CD4-positive, alpha-beta T cell treated with Interleukin-6 at 100 ng/mL for 8 hours (primary cell): Measurements from ENCODE around the gene LRIG1.

Source experiments
- DNase-seq: peaks from one replicate; pipeline ENCODE4 v3.0.0-alpha.2; 2020; ENCODE audit warnings: mixed read lengths, low spot score

Gene LRIG1

DNA sequence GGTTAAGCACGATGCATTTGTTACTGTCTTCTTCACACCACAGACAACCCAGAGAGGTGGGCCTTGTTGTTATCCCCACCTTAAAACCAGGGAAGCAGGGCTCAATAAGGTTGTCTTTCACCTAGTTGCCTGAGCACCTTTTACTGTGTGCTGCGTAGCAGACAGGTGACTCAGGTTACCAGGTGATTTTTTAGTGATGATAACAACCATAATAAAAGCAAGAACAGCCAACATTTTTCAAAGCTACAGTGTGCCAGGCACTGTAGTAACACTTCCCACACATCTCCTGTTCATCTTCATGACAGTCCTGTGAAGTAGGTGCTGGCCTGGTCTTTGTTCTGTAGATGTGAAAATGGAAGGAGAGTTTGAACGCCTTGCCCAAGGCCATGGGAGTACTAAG, 147.8 kb downstream of the LRIG1 start:
- DNase-seq = no peak

DNA sequence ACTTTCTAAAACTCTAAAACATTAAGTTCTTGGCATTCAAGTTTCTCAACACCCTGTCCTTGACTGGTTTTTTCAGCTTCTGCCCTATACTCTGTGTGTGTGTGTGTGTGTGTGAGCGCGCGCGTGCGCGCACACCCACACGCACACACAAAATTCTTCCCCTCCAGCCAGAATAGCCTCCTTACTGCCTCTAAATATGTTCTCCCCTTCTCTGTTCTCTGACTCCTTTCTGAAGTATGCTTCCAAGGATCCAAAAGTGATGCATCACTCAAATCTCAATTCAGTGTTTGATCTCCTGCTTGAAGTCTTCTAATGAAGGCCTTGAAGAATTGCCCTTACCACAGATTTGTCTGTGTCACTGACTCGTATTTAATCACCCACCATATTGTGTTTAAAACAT, 150.2 kb downstream of the LRIG1 start:
- no peak for DNase-seq

DNA sequence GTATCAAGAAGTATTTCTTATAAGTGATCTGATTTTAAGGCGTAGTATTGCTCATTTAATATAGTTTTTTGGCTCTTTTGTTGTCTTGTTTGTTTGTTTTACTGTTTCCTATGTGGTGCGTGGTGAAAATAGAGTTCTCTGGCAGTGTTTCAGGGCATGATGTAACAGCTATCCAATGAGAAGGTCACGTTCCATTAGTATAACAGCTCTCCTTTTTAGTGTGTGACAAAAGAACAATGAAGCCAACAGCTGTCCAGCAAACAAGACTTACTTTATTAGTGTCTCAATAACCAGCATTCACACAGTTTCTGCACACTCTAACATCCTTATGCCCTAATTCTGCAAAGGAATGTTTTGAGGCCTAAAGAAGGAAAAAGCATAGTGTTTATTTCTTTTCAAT, 152.1 kb downstream of the LRIG1 start:
- no peak for DNase-seq

DNA sequence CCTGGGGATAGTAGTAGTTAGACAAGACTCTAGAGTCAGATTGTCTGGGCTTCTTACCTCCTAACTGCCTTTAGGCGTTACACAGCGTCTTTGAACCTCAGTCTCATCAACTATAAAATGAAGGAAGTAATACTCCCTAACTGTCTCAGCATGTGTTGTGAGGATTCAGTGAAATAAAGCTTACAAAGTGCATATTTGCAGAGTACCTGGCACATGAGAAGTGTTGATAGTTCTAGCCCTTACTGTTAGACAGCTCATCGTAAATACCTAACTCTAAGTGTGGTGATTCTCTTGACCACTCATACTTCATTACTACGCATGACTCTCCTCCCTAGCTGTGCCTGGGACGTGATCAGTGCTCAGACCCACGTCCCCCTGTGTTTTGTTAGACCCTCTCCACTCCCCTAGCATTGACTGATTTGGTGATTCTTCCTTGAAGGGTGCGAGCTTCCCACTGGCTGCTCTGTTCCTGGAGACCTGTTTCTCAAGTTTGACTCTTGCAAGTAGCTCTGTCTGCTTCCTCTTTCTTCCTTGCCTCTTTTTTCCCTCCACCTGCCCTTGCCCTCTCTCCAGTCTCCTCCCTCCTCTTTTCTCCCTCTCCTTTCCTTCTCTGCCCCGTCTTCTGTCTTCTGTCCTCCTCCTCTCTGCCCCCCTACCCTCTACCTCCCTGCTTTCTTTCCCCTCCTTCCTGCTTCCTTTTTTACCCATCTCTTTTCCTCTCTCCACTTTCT, 155.8 kb downstream of the LRIG1 start:
- no peak for DNase-seq

DNA sequence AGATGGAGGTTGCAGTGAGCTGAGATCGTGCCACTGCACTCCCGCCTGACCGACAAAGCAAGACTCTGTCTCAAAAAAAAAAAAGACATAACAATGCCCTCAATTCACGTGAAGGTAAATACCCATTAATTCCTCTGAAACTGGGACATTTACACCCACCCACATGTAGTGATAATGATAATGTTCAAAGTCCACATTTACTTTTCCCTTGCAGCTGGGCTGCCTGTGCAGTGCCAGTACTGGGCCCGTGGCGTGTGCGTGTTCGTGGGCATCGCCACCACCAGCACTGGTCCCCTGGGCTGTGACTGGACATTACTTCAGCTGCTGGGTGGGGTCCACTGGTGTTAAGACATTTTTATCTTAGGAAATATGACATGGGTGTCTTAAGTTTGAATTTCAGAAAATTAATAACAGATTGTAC, 156.4 kb downstream of the LRIG1 start:
- DNase-seq = no peak

DNA sequence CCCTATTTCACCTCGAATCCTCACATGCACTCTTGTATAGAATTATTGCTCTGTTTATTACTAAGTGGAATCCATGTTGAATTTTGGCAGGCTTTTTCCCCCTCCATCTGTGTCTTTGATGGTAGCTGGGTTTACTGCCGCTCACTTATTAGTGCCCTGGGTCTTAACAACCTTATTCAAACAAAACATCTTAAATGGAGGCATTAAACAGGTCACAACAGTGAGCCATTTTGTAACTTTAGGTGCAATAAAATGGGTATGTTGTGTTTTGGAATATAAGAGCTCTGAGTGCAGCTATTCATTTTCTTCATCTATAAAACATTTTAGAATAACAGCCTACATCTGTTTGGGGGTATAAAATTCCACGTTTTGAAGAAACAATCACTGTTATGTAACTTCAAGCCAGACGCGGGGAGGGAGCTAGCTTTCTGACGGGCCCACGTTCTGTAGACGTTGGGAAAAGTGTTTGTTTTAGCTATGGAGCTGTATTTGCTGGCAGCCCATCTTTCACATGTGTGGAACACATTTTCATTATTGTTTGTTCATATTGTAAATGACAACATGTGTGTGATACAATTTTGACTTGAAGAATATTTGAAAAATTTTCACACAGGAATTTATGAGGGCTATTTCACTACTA, 158.0 kb downstream of the LRIG1 start:
- DNase-seq = no peak

GRCh38 chr3:66338927-66339326, 161.9 kb downstream of the LRIG1 start:
- no peak for DNase-seq

DNA sequence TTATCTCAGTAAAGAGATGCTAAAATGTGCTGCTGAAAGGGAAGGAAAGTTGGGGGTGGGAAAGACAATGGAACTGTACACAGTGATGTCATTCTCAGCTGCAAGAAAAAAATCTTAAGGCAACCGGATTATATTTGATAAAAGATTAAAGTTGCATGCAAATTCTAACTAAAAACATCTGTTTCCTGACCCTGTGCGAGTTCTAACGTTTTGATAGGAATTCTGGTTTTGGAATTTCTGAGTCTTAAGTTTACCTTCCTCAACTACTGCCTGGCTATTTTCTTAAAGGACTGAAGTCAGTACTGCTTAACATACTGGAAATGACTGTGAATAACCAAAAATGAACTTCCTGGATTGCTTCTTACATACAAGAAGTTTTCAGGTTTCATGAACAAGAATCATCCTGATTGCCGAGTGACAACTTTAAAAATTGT, 164.5 kb downstream of the LRIG1 start:
- DNase-seq = no peak

DNA sequence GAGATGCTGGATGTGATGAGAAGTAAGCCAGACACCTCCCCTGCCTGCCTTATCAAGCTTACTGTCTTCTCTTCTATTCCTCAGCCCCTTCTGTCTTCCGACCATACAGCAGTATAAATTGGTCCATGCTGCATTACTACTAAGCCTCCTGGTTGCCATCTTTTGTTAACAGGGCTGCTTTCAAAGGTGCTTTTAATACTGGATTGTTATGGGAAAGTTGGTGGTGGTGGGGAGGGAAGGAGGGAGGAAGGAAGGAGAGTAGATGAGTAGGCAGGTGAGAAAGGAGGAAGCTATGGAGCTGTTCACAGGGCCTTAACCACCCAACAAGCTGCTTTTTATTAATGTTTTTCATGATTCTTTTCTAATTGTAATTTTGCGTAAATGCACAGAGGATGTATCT, 165.2 kb downstream of the LRIG1 start:
- DNase-seq = no peak
